Stimulated activated CD4-positive, alpha-beta T cell treated with anti-CD3 and anti-CD28 coated beads, Interleukin-1b, Interleukin-23, amount 100 ng/mL, for 4 hours (primary cell): ENCODE results near the gene LHX2.

Experiments used
- DNase-seq, 2 donors: peaks; one replicate each; pipeline ENCODE4 v3.0.0-alpha.2; 2020; ENCODE audit warnings: low read depth in 2 of 2

LHX2 gene

DNA sequence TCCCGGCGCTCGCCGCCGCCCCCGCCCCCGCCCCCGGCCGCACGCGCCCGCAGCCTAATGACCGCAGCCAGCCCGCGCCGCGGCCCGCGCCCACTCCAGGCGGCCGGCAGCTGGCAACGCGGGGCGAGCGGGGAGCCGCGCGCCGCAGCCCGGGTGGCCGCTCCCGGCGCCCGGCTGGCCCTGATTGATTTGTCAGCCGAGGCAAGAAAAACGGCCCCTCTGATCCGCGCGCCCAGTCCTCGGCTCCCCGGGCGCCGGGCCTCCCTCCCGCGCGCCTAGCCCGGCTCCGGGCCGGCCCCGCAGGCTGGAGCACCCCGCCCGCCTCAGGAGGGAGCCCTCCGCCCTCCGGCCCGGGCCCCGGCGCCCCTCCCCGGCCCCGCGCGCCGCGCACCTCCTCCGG lies 11.9 kb upstream of the LHX2 start:
- no peak for DNase-seq

DNA sequence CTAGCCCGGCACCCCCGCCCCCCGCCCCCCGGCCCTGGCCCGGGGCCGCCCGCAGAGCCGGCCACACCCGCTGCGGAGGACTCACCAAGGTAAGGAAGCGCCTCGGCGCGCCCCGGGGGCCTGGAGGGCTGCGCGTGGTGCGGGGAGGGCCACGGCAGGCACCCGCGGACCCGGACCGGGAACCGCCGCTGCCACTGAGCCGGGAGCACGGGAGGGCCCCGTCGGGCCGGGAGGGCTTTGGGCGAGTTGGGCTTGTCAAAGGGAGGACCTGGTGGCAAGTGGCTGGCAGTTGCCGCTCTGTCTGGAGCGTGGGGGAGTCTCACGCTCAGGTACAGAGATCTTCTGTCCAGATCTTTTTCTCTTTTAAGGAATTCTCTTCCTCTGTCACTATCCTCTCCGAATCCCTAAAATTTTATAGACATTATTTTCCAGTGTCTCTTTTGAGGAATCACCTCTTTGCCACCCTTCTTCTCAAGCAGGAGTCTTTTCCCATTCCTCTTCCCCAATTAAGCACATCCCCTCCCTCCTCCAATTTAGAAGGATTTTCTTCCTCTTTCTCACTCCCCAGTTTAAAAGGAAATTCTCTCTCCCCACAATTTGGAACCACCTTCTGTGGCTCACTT lies 11.3 kb upstream of the LHX2 start:
- DNase-seq = no peak

DNA sequence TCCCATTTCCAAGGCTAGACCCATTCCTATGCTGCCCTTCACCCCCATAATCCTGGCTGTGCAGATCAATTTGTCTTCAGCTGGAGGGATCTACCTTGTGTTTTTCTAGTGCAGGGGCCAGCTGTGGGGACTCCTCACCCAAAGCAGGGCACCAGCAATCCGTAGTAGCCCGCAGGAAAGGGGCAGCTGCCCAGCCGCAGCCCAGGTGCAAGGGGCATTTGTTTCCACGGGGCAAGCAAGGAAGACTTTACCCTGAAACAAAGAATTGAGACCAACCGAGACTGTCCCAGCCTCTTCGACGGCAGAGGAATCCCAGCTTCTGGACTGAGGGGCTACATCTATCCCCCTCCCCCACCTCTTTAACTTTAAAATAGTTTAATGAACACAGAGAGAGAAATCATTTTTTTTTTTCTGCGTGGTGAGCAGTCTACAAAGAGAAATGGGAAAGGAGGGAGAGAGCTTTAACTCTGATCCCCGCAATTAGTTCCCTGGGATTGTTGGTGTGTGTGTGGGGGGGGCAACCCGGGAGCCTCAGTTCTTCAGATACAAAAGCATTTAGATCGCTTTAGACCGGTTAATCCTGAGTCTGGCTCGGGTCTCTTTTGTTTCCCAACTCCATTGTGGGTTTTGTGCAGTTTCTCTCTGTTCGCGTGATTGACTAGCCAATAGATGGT lies 10.6 kb upstream of the LHX2 start:
- DNase-seq = no peak

DNA sequence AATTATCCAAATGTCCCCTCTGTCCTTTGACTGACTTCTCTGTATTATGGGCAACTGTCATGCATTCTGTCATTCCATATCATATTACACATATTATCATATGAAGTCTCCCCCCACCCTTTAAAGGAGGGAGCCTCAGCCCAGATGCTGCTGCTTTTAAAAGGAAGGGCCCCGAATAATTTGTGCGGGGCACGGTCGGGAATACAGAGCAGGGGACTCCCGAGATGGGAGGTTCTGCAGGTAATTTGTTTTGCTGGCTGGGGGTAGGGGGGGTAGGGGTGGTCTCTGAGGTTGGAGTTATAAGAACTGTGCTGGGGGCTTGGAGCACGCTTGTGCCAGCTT lies 10.1 kb upstream of the LHX2 start:
- DNase-seq = no peak

DNA sequence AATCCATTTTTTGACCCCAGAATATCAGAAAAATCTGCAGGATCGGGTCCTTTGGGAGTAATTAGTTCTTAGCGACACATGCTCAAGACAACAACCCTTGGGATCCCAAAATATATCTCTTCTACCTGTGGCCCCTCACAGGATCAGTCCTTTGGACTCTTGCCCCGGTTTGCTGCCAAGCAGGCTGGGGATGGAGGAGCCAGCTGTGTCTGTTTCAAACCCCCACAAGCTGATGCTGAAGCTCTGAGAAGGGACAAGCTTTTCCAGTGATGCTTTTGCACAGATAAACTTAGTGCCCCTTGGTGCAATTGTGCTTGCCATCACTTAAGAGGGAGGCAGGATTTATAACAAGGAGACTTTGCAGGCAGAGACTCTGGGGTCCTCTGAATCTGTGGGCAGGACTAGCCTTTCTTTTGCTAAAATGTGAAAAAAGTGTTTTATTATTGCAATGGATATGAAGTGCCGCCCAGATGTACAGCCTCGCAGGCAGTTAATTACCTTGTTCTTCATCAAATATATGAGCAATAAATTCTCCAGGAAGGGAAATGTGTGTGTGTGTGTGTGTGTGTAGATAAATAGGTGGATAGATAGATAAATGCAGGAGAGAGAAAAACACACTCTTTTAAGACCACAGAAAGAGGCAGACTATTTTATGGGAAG lies 9.6 kb upstream of the LHX2 start:
- no peak for DNase-seq

DNA sequence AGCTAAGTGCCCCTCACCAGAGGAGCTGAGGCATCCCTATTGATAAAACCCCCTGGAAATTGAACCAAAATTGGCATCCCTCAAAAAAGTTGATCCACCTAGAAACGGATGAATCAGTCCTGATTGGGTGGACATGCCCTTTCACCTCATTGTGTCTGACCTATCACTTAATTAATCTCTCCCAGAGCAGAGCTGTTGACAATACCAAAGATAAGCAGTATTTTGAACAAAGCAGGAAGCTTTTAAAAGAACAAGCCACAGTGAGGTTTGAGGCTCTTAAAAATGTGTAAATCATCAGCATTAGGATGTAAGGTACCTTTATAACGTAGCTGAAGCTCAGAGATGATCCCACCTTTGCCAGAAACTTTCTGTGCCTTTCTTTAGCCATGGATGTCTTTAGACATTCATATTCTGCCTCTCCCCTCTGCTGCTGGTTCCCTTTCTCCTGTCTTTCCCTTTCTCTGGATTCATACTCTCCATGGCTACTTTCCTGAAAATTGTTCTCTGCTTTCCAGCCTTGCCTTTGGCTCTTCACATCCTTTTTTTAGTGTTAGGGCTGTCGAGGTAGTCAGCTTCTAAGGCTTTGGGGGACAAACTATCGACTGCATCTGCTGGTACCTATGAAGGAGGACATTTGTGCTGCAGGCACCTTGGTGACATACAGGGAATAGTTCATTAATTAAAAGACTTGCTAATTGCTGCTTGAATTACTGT lies 7.8 kb upstream of the LHX2 start:
- DNase-seq = no peak

DNA sequence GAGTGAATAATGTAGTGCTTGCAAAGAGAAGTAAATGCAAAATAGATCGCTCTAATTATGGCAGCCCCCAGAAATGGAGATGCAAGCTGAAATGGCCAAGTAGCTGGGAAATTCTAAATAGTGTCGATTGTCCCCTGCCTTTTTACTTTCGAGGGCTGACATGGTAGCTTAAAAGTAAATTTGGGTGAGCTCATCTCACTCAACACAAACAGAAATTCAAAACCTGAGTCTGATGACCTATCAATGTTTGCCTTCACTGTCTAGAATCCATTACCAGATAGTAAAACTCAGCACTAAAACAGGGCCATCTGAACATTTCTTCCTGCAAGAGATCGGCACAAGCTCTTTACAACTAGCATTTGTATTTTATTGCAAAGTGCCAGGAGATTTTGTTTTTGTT lies 7.0 kb upstream of the LHX2 start:
- DNase-seq = no peak

DNA sequence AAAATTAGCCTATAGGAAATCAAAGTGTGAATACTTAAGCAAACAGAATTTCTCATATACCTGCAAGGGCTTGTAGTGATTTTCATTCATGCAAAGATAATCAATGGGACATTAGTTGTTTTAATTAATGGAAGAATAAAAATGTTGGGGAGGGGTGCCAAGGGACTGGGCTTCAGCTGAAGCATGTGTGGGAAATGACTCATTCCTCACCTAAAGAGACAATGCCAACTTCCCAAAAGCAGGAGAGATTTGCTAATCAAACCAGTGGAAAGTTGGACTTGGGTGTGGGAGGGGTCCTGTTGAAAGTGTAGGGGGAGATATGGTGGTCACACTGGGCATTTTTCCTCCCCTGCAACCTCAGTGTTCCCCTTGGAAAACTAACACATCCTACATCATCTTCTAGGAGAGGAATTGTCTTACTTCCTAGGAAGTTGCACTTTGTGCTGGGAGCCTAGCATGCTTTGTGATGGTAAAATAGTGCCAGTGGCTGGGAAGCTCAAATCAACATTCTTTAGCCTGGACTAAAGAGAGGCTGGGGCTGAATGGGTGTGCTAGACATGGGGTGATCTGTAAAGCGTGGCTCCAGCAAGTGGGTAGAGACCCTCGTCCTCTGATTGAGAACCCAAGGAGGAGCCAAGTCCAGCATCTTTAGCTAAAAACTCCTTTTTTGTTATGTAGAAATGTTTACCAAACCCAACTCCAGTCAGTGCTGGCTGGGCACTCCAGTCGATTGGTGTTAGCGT lies 6.4 kb upstream of the LHX2 start:
- DNase-seq = no peak

DNA sequence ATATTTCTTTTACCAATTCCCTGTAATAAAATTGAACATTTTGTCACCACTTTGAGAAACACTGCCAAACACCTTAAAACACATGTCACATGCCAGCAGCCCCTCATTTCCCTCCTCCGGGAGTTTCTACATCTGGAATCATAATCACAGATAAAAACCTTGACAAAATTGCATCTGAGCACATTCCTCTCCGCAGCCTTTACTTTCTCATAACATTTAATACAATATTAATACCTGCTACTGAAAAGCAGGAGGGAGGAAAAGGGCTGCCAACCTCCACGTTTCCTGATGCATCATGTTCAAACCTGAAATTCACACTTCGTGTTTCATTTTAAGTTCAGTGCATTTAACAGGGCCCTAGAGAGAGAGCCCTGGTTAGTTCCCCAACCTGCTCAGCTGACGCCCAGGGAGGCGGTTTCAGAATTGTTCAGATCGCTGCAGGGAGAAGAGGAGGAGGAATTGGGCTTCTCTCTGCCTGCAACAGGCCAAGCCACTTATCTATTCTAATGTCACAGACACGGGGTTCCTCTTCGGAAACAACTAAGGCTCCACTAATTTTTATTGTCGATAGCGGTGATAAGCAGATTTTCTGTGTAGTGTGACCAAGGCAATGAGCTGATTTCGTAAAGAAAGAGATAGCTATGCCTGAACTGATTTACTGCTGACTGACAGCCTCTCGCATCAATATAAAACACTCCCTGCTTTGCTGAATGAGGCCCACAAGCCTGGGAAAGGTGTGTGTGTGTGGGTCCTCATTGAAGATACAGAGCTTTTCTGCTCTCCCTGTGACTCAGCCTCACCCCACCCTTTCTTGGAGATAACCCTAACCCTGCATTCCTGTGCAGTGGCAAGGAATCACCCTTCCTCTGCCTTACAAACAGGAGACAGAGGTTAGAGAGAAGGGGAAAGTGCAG lies 4.9 kb upstream of the LHX2 start:
- no peak for DNase-seq

DNA sequence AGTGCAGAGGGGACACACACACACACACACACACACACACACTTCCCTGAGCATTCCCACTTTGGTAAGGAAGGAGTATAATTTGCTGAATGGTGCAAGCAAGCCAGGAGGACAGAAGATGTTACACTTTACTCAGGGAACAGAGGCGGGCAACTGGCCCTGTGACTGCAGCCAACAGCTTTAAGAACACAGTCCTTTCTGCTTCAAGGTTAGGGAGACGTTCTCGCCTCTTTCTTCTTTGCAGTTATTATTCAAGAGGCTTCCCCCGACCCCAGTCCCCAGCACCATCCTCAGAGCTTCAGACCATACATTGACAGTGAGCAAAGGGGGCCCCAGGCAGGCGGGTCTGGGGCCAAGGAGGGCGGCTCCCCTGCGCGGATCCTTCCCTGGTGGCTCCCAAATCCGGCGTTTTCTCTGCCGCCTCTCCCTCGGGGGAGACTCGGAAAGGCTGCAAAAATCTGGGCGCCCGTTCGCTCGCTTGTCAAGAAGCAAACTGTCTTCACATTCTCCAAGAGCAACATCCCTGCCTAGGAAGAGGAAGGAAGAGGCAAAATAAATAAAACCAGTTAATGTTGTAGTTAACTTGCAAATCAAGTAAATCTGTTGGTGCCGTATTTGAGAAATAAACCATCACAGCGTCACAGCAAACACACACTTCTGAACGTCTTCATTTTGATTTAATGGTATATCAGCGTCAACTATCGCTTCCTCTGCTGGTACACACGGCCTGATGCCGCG lies 3.8 kb upstream of the LHX2 start:
- no peak for DNase-seq

DNA sequence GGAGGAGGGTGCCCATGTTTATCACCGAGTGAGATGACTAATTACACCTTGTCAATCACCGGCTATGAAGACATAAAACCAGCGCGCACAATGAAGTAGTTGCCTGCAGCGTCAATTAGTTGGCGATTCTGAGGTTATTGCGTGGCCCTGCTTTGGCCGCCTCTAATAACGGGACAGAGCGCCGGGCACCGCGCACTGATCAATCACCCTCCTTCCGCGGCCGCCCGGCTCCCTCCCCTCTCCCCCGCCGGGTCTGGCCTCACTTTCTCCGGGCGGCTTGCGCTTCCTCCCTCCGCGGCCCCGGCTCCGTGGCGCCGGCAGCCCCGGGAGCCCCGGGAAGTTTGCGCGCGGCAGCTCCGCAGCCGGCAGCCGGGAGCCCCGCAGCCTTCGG lies 3.3 kb upstream of the LHX2 start:
- no peak for DNase-seq

DNA sequence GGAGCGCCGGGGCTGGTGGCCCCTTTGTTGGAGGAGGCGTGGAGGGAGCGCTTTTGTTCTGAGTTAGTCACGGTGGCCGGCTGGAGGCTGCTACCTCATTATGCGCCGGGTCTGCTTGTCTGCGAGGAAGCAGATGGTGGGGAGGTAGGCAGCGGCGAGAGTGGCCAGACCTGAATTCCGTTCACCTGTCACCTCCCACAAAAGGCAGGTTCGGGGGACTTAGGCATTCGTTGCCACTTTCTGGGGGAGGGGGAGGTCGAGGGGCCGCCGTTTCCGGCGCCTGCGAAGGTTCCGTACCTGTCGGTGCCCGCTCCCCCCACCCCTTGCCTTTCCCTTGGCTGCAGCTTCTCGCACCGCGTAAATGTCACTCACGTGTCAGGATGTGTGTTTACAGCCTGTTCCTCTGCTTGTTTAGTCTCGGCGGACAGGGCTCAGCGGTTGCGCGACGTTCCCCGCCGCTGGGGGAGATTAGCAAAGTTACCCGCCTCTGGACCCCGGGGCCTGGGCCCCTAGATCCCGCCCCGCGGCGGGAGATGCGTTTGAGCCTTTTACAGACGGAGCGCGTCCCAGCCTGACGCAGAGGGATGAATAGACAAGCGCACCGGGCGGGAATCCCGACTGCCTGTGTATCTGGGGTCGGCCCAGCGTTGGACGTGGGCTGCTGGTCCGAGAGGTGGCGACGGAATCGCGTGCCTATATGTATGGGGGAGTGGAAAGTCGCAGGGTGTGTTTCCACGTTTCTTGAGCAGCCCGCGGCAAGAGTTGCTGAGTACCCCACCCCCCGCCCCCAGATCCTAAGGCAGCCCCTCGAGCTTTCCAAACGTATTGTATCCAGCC lies 2.7 kb upstream of the LHX2 start:
- DNase-seq = no peak

DNA sequence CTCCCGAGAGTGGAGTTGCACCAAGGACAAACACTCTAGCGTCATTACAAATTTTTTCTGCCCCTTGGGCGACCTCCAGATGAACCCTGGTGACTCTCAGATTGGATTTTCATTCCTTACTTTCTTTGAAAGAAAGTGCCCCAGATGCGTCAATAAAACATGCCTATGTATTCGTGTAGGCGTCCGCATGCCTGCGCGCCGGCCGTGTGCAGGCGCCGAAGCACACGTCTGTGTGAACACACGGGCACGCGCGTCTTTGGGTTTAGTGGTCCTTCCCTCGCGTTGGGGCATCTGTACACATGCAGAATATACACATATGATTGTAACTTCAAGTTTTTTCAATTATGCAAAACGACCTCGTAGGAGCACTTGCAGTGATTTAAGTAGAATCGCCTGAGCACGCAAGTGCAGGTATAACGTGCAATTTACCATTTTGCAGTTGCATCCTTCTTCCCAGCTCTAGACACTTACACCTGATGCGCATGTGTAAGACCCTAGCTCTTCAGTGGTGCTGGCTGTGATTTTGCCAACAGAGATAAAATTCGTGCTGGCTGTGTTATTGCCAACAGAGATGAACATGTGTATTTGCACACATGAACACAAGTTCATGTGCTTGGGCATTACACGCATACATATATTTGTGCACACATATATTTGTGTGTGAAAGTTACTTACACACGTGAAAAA lies 1.9 kb upstream of the LHX2 start:
- no peak for DNase-seq

DNA sequence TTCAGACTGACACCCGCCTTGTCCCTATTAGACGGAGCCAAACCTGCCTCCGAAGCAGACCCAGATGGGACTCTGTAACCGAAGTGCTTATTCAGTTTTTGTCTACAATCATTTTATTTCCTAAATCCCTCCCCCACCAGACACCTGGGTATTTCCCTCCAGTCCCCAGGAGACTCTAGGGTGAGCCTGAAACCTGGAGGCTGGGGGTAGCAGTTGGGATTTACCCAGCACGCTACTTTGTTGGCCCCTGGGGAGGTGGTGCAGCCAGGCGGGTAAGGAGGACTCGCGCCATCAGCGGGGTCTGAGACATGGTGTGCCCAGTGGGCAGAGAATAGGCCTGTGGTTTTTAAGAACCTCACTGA lies 1.3 kb upstream of the LHX2 start:
- no peak for DNase-seq

DNA sequence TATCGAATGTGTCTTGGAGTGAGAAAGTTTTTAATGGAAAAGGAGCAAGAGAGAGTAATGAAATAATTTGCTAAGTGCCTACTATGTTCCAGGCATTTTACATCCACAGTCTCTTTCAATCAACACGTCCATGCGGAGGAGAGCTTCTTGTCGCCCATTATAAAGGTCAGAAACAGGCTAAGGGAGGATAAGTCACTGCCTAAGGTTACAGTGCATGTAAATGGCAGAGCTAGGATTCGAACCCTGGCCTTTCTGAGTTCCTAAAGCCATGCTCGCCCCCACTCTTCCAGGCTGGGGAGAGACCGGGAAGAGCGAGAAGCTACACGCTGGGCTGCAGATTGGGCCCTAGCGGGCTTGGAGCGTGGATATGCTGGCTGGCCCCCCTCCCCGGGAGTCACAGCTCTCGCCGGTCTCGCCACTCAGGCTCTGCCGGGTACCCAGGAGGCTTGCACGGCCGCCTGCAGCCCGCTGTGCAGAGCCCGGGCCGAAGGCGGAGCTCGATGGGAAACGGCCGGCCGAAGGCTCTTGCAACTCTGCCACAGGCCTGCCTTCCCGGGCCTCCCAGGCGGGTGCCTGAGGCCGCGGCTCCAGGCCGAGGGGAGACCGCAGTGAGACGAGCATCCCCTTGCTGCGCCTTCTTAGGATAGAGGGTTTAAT lies 775 bp upstream of the LHX2 start:
- DNase-seq = no peak

DNA sequence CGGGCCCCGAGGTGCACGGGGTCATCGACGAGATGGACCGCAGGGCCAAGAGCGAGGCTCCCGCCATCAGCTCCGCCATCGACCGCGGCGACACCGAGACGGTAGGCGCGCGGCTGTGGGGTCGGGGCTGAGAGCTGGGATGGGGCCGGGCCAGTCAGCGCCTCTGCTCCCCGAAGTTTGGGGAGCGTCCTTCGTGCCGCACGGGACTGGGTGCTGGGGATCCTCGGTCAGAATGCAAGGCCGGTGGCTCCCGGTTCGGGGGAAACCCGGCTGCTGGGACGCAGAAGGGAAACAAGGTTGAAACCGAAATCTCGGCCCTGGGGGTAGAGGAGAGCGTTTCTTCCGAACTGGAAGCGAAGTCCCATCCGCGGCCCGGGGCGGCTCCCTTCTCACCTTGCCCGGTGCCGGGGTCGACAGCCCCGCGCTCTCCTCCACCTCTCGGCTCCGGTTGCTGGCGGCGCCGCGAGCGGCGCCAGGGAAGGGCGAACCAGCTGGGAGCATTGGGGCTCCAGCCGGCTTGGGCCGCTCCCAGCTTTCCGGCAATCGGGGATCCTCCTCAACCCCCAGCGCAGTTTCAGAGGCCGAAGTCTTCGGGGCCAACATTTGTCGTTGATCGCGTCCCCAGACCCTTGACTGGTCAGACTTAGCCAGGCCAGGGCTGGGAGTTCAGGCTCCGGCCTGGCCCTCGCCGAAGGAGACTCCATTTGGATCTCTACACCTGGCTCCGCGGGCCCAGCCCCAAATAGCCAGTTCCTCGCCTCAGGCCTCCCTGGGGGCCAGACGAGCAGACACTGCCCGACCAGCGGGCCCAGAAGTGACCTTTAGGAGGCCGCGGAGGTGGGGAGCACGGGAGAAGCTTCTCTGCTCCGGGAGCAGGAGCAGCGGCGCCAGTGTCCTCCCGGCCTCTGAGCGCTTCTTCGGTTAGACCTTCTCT lies 1.1 kb downstream of the LHX2 start:
- no peak for DNase-seq
